SW480 (cell line): ENCODE measurements around the gene EMC8.
"Not testable (repeated sequence)": the region's sequence is repeated elsewhere in the genome, so short reads cannot be mapped to it uniquely, and the experiment has no call there.

Source experiments
- DNase-seq: peaks from one replicate; pipeline ENCODE4 v3.0.0-alpha.2; 2016; ENCODE audit warnings: low spot score

The EMC8 gene

DNA sequence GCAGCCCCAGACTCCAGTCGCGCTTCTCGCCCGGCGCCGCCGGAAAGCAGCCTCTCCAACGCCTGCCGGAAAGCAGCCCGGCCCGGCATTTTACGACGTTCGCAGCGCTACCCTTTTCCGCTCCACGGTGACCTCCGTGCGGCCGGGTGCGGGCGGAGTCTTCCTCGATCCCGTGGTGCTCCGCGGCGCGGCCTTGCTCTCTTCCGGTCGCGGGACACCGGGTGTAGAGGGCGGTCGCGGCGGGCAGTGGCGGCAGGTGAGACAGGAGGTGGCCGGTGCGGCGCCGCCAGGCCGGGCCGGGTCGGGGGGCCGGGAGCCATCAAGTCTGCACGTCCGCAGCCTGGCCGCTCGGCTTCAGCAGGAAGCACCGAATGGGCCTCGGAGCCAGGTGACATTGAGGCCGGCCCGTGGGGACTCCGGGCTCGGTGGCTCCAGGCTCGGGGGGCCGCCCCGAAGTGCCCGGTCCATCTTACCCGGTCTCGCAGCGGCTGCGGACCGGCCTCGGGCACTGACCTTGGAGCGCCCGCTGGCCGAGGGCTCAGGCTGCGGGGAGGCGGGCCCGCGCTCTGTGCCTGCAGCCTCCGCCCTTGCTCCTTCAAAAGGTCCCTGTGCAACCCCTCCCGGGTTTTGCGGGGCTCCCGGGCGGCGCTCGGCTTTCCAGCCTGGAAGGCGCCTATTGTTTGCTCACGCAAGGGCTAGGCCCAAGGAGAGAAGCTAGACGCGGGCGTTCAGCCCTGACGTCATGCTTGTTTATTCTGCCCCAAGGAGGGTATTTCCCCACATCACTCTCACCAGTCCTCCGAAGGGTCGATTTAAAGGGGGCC, at the start of gene EMC8, which contains the start of gene COX4I1:
TSS of gene EMC8 (minus strand) at position 48 of the 824 bp plus-strand sequence. CDS start 249 bp downstream, outside the sequence.
TSS of gene COX4I1 (plus strand) at position 199 of the 824 bp plus-strand sequence. CDS start 1,511 bp downstream, outside the sequence.
- peak; percentile 88 for DNase-seq

DNA sequence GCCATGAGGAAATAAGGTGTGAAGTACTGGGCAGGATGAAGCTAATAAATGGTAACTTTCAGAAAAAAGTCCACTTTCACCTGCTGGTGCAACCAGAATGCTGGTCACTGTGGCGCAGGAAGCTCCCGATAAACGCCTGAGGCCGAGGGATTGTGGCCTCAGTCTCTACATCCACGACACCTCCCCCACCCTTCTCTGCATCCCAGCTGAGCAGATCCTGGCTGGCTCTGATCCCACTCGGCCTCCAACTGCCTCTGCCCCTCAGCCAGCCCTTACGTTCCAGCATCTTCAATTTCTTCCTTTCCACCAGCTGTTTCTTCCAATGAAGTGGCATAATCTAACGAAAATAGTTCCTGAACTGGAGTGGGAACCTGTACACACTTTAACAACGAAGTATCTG, 49.6 kb upstream of the EMC8 start:
- DNase-seq = no peak

DNA sequence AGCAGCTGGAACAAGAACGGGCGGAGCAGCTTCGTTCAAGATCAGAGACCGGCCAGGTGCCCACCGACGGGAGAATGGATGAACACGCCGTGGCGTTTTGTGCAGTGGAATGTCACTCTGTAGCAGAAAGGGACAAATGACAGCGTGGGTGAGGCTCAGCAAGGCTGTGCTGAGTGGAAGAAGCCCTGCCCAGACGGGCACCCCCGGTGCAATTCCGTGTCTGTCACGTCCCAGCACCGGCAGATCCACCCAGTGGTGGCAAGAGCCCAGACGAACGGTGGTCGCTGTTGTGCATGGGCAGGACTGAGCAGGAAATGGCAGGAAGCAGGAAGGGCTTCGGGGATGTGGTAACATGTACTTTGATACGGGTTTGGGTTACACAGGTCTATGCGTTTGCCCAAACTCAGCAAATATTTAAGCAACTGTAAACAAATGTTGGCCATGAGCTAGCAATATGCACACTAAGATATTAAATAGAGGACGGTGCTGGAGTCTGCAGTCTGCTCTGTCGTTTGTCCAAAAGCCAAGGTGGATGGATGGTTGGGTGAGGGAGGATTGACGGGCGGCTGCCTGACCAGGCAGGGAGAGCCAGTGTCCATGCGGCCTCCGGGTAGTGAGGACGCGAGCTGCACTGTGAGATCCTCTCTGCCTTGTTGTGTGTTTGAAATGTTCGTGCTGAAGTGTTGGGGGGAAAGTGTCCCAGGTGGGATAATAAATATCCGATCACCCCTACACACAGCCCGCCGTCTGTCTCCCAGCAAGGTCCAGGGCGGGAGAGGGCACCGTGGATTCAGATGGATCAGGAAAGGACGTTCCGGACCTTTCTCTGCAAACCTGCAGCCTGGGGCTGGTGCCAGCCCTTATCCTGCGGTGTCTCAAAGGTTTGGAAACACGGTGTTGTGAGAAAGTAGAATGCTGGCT, 48.6 kb upstream of the EMC8 start:
- DNase-seq = no peak

DNA sequence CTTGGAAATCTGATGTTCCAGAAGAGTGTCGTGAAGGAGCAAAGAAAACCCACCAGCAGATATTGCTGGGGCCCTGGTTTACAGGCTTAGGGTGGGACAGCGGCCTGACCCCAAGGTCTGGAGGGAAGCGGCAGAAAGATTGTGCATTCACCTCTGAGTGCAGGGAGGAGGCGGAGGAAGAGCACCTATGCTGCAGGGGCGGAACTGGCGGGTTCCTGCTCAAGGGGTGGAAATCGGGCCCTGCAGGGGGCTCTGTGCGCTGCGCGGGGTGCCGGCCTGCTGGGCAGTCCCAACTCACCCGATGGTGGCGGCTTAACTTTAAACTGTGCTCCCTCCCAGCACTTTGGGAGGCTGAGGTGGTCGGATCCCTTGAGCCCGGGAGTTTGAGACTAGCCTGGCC, 47.7 kb upstream of the EMC8 start:
- DNase-seq = no peak

DNA sequence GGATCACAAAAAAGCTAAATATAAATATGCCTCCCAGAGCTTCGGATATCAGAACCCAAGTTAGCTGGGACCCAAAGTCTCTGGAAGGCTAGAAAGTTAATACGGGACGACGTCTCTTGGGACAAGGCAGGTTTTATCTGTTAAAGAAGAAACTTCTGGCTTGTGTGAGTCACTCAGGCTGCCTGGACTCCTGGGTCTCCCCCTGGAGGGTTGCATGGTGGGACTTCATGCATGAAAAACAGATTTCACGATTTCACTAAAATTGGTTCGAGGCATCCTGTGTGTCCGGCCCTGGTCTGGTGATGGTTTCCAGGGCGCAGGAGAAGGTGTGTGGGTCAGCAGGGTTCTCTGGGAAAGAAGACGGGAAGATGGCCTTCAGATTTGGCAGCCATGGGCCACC, 47.1 kb upstream of the EMC8 start:
- DNase-seq = no peak

DNA sequence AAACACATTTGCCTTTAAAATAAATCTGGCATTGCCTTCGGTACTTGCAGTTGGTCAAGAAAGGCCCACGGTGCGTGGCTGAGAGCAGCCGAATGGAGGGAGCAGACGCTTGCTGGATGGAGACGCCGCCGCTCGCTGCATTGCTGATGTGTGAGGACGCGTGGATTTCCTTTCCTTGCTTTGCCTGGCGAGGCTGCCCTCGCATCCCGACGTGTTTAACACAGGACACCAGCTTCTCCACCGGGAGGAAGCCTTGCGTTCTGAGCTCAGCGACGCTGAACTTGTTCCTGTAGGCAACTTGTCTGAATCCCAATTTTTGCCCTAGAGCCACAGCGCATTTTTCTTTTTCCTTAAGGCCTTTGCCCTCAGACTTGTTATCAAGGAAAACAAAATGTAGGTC, 45.9 kb upstream of the EMC8 start:
- DNase-seq = no peak

DNA sequence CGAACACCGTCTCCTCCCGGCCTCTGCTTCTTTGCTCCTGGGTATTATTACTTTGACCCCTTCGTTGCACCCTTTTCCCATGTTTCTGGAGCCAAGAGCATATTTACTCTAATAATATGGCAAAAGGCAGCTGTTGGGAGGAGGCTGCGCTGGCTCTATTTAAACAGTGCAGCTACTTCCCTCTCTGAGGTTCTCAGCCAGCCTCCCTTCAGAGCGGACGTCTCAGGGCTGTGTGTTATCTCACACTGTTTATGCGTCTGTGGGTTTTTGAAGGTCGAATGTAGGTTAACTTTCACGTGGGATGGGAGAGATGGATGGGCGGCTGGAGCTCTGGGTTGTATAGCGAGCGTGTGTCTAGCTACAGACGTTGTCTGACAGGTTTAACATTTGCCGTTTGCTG, 45.4 kb upstream of the EMC8 start:
- no peak for DNase-seq

DNA sequence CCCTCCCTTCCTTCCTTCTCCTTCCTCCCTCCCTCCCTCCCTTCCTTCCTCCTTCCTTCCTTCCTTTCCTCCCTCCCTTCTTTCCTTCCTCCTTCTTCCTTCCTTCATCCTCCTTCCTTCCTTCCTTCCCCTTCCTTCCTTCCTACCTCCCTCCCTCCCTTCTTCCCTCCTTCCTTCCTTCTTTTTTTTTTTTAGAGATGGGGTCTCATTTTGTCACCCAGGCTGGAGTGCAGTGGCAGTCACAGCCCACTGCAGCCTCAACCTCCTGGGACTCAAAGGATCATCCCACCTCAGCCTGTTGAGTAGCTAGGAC, 44.8 kb upstream of the EMC8 start:
- DNase-seq = no peak

DNA sequence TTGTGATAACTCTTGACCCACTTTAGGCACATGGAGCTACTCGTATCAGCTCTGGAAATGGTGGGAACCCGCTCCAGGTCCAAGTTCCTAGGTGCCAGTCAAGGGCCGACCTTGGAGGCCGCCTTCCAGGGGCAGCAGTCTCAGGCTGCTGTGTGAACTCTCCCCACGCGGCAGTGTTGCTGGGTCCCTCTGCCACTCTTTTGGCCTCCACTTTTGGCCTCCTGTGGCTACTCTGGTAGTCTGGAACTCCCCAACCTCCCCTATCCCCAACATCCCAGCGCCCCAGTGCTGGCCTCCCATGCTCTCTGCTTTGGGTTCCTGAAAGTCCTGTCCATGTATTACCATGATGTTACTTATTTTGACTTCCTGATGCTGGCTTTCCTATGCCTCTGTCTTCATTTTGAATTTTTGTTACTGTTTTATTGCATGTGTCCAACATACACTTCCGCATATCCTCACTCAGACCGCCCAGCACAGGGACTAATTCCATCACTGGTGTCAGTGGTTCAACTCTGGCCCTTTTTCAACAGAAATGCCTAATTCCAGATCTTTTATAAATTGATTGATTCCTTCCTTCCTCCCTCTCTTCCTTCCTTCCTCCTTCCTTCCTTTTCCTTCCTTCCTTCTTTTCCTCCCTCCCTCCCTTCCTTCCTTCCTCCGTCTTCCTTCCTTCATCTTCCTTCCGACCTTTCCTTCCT, 44.3 kb upstream of the EMC8 start:
- DNase-seq = no peak

DNA sequence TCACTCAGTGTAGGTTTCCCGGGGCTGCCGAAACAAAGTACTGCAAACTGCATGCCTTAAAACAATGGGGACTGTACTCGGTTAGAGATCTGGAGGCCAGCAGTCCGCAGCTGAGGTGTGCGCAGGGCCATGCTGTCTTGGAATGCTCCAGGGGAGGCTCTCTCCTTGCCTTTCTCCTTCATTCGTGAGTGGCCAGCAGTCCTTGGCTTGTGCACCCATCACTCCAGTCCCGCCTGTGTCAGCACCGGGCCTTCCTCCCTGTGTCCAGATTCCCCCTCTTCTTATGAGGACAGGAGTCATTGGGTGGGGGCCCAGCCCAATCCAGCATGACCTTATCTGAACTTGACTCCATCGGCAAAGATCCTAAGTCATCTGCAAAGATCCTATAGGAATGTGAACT, 43.5 kb upstream of the EMC8 start:
- no peak for DNase-seq

DNA sequence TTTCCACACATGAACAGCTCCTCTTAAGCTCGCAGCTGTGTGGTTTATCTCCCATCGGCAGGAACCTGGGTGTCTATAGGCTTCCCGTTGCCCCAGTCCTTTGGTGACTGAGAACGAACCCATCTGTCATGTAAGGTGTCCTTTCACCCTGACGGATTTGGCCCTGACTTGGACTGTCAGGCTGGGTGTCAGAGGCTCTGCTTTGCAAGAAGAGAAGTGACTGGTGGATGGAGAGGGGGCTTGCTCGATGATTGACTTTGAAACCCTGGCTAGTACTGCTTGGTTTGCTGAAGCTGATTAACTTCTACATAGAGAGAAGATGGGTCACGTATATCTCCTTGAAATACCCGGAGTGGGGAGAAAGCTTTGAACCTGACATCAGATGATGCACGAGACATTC, 43.1 kb upstream of the EMC8 start:
- no peak for DNase-seq

DNA sequence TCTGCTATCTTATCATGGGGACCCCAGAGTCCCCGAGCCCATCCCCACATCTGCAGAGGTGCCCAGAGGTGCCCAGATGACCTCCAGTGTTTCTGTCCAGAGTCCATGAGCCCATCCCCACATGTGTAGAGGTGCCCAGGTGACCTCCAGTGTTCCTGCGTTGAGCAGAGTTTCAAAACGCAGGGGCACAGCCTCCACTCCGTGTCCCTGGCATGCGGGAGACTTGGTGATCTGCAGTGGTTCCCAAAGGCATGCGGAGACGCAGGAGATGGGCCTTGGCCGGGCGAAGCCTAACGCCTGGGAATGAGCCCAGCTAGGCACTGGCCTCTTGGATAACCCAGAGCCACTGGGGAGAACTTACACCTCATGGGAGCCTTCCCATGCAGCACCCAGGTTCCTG, 41.5 kb upstream of the EMC8 start:
- no peak for DNase-seq

DNA sequence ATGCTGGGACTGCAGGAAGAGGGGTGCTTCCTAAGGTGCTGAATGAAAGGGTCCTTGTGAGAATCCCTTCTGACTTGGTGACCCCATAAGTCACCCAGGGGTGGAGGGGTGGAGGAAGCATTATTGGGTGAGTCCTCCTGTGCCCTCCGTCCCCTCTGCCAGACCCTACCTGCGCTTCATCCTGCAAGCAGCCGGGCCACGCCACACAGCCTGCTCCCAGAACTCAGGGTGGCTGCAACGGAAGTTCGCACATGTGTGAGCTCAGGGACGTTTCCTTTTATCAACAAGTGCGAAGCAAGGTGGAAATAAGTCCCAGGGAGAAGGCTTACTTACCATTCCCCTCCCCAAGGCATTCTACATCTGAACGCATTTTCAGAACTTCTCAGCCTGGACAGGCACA, 41.1 kb upstream of the EMC8 start:
- no peak for DNase-seq

DNA sequence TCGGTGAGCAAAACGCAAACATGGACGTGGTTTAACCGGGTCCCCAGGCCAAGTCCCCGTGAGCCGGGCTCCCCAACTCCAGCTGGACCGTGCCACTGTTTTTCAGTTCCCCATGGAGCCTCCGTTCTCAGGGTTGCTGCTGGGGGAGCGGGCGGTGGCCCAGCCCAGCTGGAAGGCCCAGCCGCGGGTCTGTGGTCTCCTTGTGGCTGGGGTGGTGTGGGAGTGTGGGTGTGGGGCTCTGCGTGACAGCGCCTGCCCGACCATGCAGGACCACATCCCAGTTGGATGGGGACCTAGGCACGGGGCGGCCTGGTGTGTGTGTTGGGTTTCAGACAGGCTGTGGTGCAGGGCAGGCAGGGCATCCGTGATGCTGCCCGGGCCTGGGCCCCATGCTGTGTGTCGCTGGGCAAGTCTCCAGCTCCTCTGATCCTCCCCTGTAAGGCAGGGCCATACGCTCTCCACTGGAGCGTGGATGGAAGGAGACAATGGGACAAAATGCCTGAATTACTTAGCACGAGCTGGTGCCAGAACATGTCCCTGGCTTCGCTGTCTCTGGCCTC, 40.4 kb upstream of the EMC8 start:
- no peak for DNase-seq

DNA sequence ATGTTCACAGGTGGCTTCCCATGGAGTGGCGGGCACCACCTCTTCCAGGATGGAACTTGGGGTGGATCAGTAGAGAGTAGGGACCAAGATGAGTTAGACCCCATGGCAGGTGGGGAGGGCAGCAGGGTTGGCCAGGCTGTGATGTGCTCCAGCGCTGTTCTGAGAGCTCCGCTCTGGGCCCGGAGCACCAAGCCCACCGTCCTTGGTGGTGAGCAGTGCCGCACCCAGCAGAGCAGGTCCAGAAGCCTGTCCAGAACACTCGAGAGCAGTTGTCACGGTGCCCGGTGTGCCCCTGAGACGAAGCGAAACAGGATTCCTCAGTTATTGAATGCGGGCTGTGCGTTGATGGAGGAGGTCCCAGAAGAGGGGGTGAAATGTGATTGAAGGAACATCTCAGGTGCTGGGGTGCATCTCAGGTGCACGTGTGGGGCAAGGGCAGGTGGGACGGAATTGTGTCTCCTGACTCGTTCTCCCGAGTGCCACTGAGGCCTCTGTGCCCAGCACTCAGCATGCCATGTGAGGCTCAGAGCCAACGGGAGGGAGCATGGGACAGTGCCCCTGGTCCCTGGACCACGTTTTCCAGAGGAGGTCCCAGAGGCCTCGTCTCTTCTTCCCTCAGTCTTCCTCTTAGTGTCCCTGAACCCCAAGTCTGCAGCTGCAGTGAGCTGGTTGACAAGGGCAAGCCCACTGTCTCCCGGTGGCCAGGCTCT, 39.7 kb upstream of the EMC8 start:
- no peak for DNase-seq

DNA sequence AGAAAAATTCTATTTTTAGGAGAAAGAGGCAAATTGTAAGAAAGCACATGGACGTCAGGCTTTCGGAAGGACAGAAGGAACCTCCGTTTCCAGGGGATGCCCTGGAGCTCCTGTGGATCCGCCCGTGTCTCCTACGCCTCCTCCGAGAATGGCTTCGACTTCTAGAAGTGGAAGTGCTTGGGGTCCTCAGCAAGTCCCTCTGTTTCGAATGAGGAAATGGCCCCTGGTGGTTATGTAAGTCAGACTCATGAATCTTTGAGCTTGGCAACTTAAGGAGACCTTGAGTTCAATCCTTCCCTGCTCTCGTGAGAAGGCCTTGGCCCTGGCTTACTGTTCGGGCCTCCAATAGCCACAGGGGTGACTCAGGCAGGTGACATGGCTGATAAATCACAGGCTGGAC, 39.0 kb upstream of the EMC8 start:
- no peak for DNase-seq

DNA sequence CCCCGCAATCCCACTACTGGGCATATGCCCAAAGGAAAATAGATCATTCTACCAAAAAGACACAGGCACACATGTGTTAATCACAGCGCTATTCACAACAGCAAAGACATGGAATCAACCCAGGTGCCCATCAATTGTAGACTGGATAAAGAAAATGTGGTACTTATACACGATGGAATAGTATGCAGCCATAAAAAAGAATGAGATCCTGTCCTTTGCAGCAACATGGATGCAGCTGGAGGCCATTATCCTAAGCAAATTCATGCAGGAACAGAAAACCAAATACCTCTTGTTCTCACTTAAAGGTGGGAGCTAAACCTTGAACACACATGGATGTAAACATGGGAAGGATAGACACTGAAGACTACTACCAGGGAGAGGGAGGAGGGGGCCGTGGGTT, 38.3 kb upstream of the EMC8 start:
- DNase-seq = not testable (repeated sequence)

DNA sequence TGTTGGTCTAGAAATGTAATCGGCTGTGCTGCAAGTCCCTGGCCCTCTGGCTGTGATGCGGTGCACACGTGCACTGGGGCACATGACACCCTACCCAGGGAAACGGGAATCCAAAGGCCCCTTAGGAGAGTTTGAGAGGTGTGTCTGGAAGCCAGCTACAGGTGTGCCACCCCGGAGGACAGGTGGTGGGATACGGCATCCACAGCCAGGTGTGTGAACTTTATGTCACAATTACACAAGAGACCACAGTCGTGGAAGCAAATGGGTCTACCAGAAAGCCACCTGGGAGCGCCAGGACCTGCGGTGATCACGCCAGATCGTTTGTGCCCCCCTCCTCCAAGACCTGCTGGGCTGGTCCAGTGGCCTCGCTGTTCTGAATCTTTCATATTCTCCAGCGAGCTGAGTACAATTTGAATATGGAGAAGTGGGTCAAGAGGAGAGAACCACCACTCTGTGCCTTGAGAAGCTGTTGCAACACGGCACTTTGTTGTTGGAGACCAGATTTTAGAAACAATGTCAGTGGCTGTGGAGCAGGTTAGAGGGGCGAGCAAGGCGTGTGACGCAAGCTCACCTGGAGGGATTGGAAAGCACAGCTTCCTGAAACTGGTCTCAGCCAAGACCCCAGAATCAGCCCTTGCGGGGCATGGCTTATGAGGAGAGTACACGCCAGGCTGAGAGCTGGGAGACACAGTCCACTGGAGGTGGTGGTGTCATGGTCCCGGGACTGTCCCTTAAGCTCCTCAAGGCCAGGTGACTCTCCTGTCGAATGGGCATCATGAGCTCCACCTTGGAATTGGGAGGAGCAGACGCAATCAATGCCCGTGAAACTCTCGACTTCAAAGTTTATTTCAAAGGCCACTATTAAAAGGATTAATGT, 37.6 kb upstream of the EMC8 start:
- DNase-seq = no peak

DNA sequence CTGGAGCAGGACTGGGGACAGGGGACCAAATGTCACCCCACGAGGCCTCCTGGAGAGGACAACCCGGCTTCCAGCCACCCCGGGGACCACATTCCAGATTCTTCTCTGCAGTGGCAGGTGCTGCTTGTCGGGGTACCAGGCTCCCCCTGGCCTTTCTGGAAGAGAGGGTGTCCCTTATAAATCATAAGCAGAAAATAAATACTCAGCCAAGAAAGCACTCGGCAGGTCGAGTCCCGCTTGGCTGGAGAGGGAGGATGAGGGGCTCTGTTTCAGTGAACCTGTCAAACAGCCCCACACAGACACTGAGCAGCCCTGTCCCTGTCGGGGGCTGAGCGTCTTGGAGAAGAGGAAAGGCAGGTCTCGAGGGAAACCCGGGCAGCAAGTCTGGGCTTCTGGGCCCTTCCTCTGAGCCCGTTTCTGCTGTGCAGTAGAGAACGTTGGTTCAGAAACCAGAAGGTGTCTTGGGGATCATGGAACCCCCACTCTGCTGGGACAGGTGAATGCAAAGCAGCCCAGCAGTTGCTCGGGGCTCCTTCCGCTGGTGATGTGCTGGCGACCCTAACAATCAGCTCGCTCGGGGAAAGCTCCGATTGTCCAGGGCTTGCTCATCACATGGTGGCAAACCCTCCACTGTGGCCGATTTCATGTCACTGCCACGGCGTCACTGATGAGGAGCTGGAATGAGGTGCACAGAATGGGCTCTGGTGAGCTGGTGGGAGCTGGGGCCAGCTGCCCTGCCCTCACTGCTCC, 36.8 kb upstream of the EMC8 start:
- no peak for DNase-seq

DNA sequence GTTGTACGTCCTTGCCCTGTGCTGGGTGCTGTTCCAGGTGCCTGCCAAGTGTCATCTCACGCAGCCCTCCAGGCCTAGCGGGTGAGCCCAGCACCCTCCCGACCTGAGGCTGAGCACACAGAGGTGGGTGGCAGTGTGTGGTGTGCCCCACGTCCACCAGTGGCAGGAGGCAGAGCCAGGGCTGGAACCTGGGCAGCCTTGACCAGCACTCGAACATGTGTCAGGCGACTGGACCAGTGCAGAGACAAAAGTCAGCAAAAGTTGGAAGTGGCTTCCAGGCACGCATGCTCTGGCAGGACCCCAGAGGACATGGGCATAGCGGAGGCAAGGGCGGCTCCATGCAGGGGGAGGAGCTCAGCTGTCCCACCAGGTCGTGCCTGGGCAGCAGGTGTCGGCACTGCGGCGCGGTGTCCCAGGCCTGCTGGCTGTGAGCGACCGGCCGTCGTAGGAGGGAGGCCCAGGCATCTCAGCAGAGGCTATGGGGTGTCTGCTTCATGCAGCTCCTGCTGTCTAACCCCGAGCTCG, 35.9 kb upstream of the EMC8 start:
- DNase-seq = no peak
